ENCODE results near the gene OSCP1.

The OSCP1 gene

GRCh38 chr1:36446271-36446670 lies 4.0 kb downstream of the OSCP1 start:
- DNase-seq: no peak

GRCh38 chr1:36443297-36443696 lies 7.0 kb downstream of the OSCP1 start:
- no peak for DNase-seq

GRCh38 chr1:36442337-36442736 lies 7.9 kb downstream of the OSCP1 start:
- no peak for DNase-seq

- no peak for DNase-seq
These were observed 9.6 kb downstream of the OSCP1 start for GRCh38 chr1:36440646-36441045.

GRCh38 chr1:36440044-36440443 lies 10.2 kb downstream of the OSCP1 start:
- no peak for DNase-seq

- no peak for DNase-seq
These were observed 11.5 kb downstream of the OSCP1 start for GRCh38 chr1:36438715-36439114.

GRCh38 chr1:36436821-36437220 lies 13.4 kb downstream of the OSCP1 start:
- DNase-seq: no peak

GRCh38 chr1:36433102-36433501 lies 17.1 kb downstream of the OSCP1 start:
- DNase-seq: no peak

- no peak for DNase-seq
These were observed 17.6 kb downstream of the OSCP1 start for GRCh38 chr1:36432616-36433015.

GRCh38 chr1:36425791-36426190 lies 24.5 kb downstream of the OSCP1 start:
- no peak for DNase-seq

- no peak for DNase-seq
These were observed 28.6 kb downstream of the OSCP1 start for GRCh38 chr1:36421649-36422048.

GRCh38 chr1:36420836-36421317 lies 29.4 kb downstream of the OSCP1 start:
- DNase-seq: peak; percentile 88

GRCh38 chr1:36420409-36420808 lies 29.8 kb downstream of the OSCP1 start:
- DNase-seq: no peak

GRCh38 chr1:36419569-36419968 lies 30.7 kb downstream of the OSCP1 start:
- DNase-seq: no peak

GRCh38 chr1:36419140-36419539 lies 31.1 kb downstream of the OSCP1 start:
- DNase-seq: no peak

- no peak for DNase-seq
These were observed 32.3 kb downstream of the OSCP1 start for GRCh38 chr1:36417931-36418330.

GRCh38 chr1:36415661-36416326 lies 34.5 kb downstream of the OSCP1 start:
- no peak for DNase-seq

GRCh38 chr1:36414384-36414783 lies 35.9 kb downstream of the OSCP1 start:
- DNase-seq: no peak

- DNase-seq: peak; percentile 44
These were observed 38.3 kb downstream of the OSCP1 start for GRCh38 chr1:36411674-36412648.

GRCh38 chr1:36408479-36408878 lies 41.8 kb downstream of the OSCP1 start:
- DNase-seq: no peak

- no peak for DNase-seq
These were observed 43.8 kb downstream of the OSCP1 start for GRCh38 chr1:36406440-36406839.

GRCh38 chr1:36402504-36402890 lies 47.8 kb downstream of the OSCP1 start:
- no peak for DNase-seq

GRCh38 chr1:36401602-36402503 lies 48.4 kb downstream of the OSCP1 start:
- no peak for DNase-seq
